DMS153 treated with DMSO at 0.1 percent for 48 hours (cell line): ENCODE results near the gene CPPED1.

Experiments used
- DNase-seq: peaks from one replicate; lab custom pipeline; 2025; ENCODE audit not compliant: unreplicated experiment; lab: John Stamatoyannopoulos, UW

Gene CPPED1

DNA sequence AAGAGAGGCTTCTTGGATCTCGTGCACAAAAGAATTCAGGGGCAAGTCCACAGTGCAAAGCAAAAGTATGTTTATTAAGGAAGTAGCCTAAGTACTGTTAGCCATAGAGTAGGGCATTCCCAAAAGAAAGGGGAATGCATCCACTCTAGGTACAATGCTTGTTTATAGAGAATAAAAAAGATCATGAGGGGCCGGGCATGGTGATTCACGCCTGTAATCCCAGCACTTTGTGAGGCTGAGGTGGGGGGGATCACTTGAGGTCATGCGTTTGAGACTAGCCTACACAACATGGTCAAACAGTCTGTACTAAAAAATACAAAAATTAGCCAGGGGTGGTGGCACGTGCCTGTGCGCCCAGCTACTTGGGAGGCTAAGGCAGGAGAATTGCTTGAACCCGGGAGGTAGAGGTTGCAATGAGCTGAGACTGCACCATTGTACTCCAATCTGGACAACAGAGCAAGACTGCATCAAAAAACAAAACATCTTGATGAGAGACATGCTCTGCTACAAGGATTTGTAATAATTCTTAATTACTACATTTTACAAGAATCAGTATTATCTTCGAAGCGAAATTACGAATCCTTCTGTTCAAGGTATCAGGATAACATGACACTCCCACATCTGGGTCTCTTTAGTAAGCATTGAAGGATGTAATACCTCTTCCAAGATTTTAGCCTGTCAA lies 191.6 kb downstream of the CPPED1 start:
- DNase-seq = no peak

DNA sequence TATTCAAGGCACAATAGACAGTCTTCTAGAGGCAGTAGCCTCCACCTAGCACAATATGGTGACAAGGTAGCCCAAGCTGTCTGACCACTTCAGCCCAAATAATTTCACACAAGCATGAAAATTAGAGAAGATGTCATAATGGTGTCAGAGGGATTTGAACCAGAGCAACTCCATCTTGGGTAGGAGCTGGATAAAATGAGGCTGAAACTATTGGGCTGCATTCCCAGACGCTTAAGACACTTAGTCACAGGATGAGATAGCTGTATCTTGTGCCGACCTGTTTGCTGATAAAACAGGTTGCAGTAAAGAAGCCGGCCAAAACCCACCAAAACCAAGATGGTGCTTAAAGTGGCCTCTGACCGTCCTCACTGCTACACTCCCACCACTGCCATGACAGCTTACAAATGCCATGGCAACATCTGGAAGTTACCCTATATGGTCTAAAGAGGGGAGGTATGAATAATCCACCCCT lies 192.6 kb downstream of the CPPED1 start:
- no peak for DNase-seq

- DNase-seq = no peak
These were observed 193.6 kb downstream of the CPPED1 start for GRCh38 chr16:12609937-12610699.
